Heart left ventricle (tissue), 16 donors: ENCODE data around the gene UBTD1. TPM values are rescaled to one million over a fixed set of nuclear protein-coding genes. Genes with fewer than 3 reads are reported as not detected.

Experiments used
- ATAC-seq, 4 donors: fragments of 200-7000 bp; cut with Tn5 transposase; one replicate each; pipeline ENCODE4 v1.9.1; 2020 to 2022; ENCODE audit warnings: moderate library complexity in 4 of 4, mild to moderate bottlenecking in 3 of 4, moderate number of reproducible peaks in 1 of 4
- DNase-seq, 5 donors: peaks; one replicate each; pipeline ENCODE4 v3.0.0-alpha.2; 2020
- H3K27ac ChIP-seq, 12 donors: fragments of 200-600 bp; sonication (generic) in 4 of 12; one replicate each; pipeline versions ENCODE4 v1.5.0 to v1.8.0; 2016 to 2022; ENCODE audit warnings: mild to moderate bottlenecking in 2 of 12
- H3K27me3 ChIP-seq, 9 donors: fragments of 200-600 bp; sonication (generic) in 2 of 9; one replicate each; pipeline versions ENCODE4 v1.5.1 to v1.8.0; 2016 to 2022; ENCODE audit warnings: mild to moderate bottlenecking in 3 of 9
- H3K36me3 ChIP-seq, 9 donors: fragments of 200-600 bp; sonication (generic) in 2 of 9; one replicate each; pipeline versions ENCODE4 v1.5.0 to v1.8.0; 2018 to 2022; ENCODE audit warnings: mild to moderate bottlenecking in 2 of 9
- H3K4me1 ChIP-seq, 12 donors: fragments of 200-600 bp; sonication (generic) in 4 of 12; one replicate each; pipeline versions ENCODE4 v1.5.0 to v1.8.0; 2016 to 2022; ENCODE audit warnings: mild to moderate bottlenecking in 3 of 12
- H3K4me3 ChIP-seq, 12 donors: fragments of 200-600 bp; sonication (generic) in 4 of 12; one replicate each; pipeline versions ENCODE4 v1.5.0 to v1.8.0; 2017 to 2022; ENCODE audit warnings: mild to moderate bottlenecking in 9 of 12, moderate library complexity in 4 of 12
- H3K9me3 ChIP-seq, 12 donors: fragments of 200-600 bp; sonication (generic) in 4 of 12; one replicate each; pipeline versions ENCODE4 v1.5.0 to v1.8.0; 2016 to 2022; ENCODE audit warnings: mild to moderate bottlenecking in 1 of 12
- CTCF ChIP-seq, 12 donors: fragments of 200-600 bp; sonication (generic) in 4 of 12; IDR thresholded peaks; one replicate each; pipeline versions ENCODE4 v1.5.0 to v1.8.0; 2018 to 2022; ENCODE audit warnings: antibody characterized with exemption in 12 of 12, mild to moderate bottlenecking in 5 of 12
- POLR2A ChIP-seq, 2 donors: fragments of 450-650 bp; IDR thresholded peaks; one replicate each; pipeline ENCODE4 v1.6.1; 2017; ENCODE audit warnings: antibody characterized with exemption in 2 of 2, mild to moderate bottlenecking in 2 of 2, moderate library complexity in 2 of 2
- WGBS, 4 donors: extraction: QIAGEN DNeasy Blood & Tissue Kit in 2 of 4; methylation state at CpG; one replicate each; pipeline versions ENCODE4 v1.1.5 to v1.1.7; 2013 to 2018; 5-methylcytosine and 5-hydroxymethylcytosine counted together
- intact Hi-C, 10 donors: fragments of 100-400 bp; cut with DNase I; formaldehyde crosslinking; loops; one replicate each; pipeline versions ENCODE4 v1.11.1 to v1.14.2; 2022
- polyA plus RNA-seq, 2 donors: library from polyadenylated mRNA; stranded (reverse); fragments of 200-250 nt; gene quantifications; one replicate each; pipeline ENCODE4 v1.2.3, GENCODE V29; 2013
- total RNA-seq, 9 donors: library from RNA; depleted of rRNA in 2 of 9; stranded (reverse); fragments of >200 nt in 2 of 9; fragmentation: NEBNext Ultra II Directional in 3 of 9; extraction: Animal tissue kit (Norgen Biotek cat#: 25700) in 3 of 9; gene quantifications; one replicate each; pipeline versions ENCODE4 v1.1.0 to v1.2.4, GENCODE V29; 2016 to 2023
- donor health status: ischemic (EF 13 %, LVEDD 7.1; RV severe dilation, severe dysfunction).
- donor health status: healthy with polysubstance abuse.
- donor health status: DM: no; HTN: yes; CAD: no.
- donor health status: DM: no; HTN: no; CAD: no.
- donor health status: ischemic (EF 25% LVEDD 6.9; RV normal size, moderate dysfunction).
- donor health status: ischemic (EF 25% LVEDD 5.7; RV mildly dilated, moderate dysfunction).
- donor health status: healthy.
- donor health status: DM: yes; HTN: yes; CAD: no.
- donor health status: ischemic (EF 35%, LVEDD 5.7; RV mildly dilated, moderate dysfunction).
- donor health status: nonischemic (EF 11% LVEDD 7.7; RV severe dilation, severe dysfunction).
- donor health status: DM: yes; HTN: yes; CAD: no.
- donor health status: PGD.
- donor health status: ischemic (EF 29% LVEDD 5.4; RV normal size, mild dysfunction).
- donor health status: nonischemic (EF 23%, LVEDD 6.1; RV moderate dilation, normal function).

The UBTD1 gene
- total and polyA plus RNA-seq, 11 donors = 18.2 to 49.7 (median 28.2) TPM

- ATAC-seq (no peak), DNase-seq (no peak)
- intact Hi-C loops = loop anchor here in 2 of 10 donors (5.0 kb wide), 2 partner anchors 37 to 52 kb away; no protein-coding TSS in a partner anchor
- peaks cover 3 to 69% (median 37%) of the 10 kb centered on the region in 12 donors for H3K4me1 ChIP-seq
- no peaks in the 10 kb centered on the region for H3K36me3 ChIP-seq
- peak overlapping the region in 10 of 12 donors; percentile 85 to 98 (median 96) for H3K27ac ChIP-seq
- TF ChIP-seq CTCF (IDR thresholded peaks at IDR 0.05) (no peak), POLR2A (IDR thresholded peaks at IDR 0.05) (no peak)
- peak overlapping the region in 10 of 12 donors; percentile 71 to 99 (median 96) for H3K4me3 ChIP-seq
- no peaks in the 10 kb centered on the region for H3K27me3 ChIP-seq
- H3K9me3 ChIP-seq = no peaks in the 10 kb centered on the region
- WGBS, 4 donors = 53 to 74% (median 65%) methylated on average over 2 of the region's 2 CpGs
Measured at GRCh38 chr10:97500297-97500575, 1.5 kb downstream of the UBTD1 start.

- peak overlapping the region in 8 of 12 donors; percentile 11 to 71 (median 36) for H3K27ac ChIP-seq
- intact Hi-C loops = loop anchor here in 2 of 10 donors (5.0 kb wide), 2 partner anchors 34 to 49 kb away; no protein-coding TSS in a partner anchor
- no peak overlapping the region for H3K4me3 ChIP-seq
- WGBS, 4 donors = 89 to 91% (median 90%) methylated on average over 6 of the region's 6 CpGs
- ATAC-seq = no peak
- no peak for TF ChIP-seq POLR2A (IDR thresholded peaks at IDR 0.05)
- no peak for TF ChIP-seq CTCF (IDR thresholded peaks at IDR 0.05)
- DNase-seq = no peak
- no peaks in the 10 kb centered on the region for H3K27me3 ChIP-seq
- H3K36me3 ChIP-seq = no peaks in the 10 kb centered on the region
- H3K9me3 ChIP-seq = no peaks in the 10 kb centered on the region
- H3K4me1 ChIP-seq = peaks cover 0 to 53% (median 19%) of the 10 kb centered on the region in 12 donors
Measured at GRCh38 chr10:97502916-97503315, 4.2 kb downstream of the UBTD1 start.

- Histone ChIP-seq H3K27ac (peak overlapping the region in 8 of 12 donors; percentile 11 to 71 (median 40)), H3K4me3 (no peak overlapping the region), H3K9me3 (no peaks in the 10 kb centered on the region), H3K27me3 (no peaks in the 10 kb centered on the region), H3K4me1 (peaks cover 0 to 53% (median 19%) of the 10 kb centered on the region in 12 donors), H3K36me3 (no peaks in the 10 kb centered on the region)
- intact Hi-C loops = loop anchor here in 2 of 10 donors (5.0 kb wide), 2 partner anchors 34 to 49 kb away; no protein-coding TSS in a partner anchor
- WGBS, 4 donors = 28 to 54% (median 37%) methylated on average over 3 of the region's 3 CpGs
- TF ChIP-seq POLR2A (IDR thresholded peaks at IDR 0.05) (no peak), CTCF (IDR thresholded peaks at IDR 0.05) (no peak)
- peak; percentile 58 to 78 (median 61) for DNase-seq
- peak; percentile 7 to 43 (median 32) for ATAC-seq
Measured at GRCh38 chr10:97503406-97503805, 4.7 kb downstream of the UBTD1 start.

- no peak overlapping the region for H3K27ac ChIP-seq
- TF ChIP-seq CTCF (IDR thresholded peaks at IDR 0.05) (no peak), POLR2A (IDR thresholded peaks at IDR 0.05) (no peak)
- intact Hi-C loops = no loop called here
- H3K9me3 ChIP-seq = no peaks in the 10 kb centered on the region
- no peaks in the 10 kb centered on the region for H3K27me3 ChIP-seq
- no peak overlapping the region for H3K4me3 ChIP-seq
- no peaks in the 10 kb centered on the region for H3K36me3 ChIP-seq
- ATAC-seq (no peak), DNase-seq (no peak)
- WGBS, 4 donors = 89 to 94% (median 89%) methylated on average over 1 of the region's 1 CpG
- peaks cover 0 to 49% (median 16%) of the 10 kb centered on the region in 12 donors for H3K4me1 ChIP-seq
Measured at GRCh38 chr10:97505152-97505551, 6.4 kb downstream of the UBTD1 start.
